ENCODE results near the gene NKAPD1.

NKAPD1 gene

GRCh38 chr11:112113539-112114457 lies 39.7 kb downstream of the NKAPD1 start:
- peak; percentile 8 for DNase-seq (ENCODE audit: low read depth, low spot score)
- no peak overlapping the region for H3K9ac ChIP-seq (ENCODE audit: insufficient read length, low read depth)
- TF ChIP-seq SUZ12 (IDR thresholded peaks at IDR 0.05; ENCODE audit: extremely low read depth, insufficient read depth, insufficient read length) (no peak), ZNF274 (IDR thresholded peaks at IDR 0.05; ENCODE audit: low read depth, low read length) (no peak), YY1 (IDR thresholded peaks at IDR 0.05; ENCODE audit: insufficient read depth, insufficient read length) (no peak)

DNA sequence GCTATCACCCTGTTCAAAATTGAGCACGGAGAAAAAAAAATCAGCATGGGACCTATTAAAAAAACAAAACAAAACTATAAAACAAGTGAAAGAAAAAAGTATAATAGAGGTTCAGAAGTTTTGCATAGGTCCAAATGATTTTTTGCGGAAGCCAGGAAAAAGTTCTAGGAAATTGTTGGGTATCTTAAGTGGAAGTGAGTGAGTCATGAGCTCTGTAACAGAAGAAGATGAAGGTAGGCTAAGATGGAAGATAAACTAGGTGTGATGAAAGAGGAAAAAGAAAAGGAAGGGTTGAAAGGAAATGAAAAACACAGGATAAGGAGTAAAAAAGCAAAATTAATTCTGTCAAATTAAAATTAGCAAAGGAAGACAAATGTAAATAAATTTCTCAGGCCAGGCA lies 40.4 kb downstream of the NKAPD1 start:
- no peaks in the 10 kb centered on the region for H3K4me1 ChIP-seq (ENCODE audit: insufficient read depth, insufficient read length)
- no peaks in the 10 kb centered on the region for H3K27me3 ChIP-seq (ENCODE audit: insufficient read depth, insufficient read length)
- no peak overlapping the region for H3K9ac ChIP-seq (ENCODE audit: insufficient read length, low read depth)
- no peak for DNase-seq (ENCODE audit: low read depth, low spot score)
- H3K4me3 ChIP-seq (ENCODE audit: insufficient read length, low read depth) = no peak overlapping the region
- no peaks in the 10 kb centered on the region for H3K36me3 ChIP-seq (ENCODE audit: insufficient read depth, insufficient read length, low read length)
- no peak for TF ChIP-seq ZNF274 (IDR thresholded peaks at IDR 0.05; ENCODE audit: low read depth, low read length)
- TF ChIP-seq SUZ12 (IDR thresholded peaks at IDR 0.05; ENCODE audit: extremely low read depth, insufficient read depth, insufficient read length) = no peak
- TF ChIP-seq YY1 (IDR thresholded peaks at IDR 0.05; ENCODE audit: insufficient read depth, insufficient read length) = no peak
- no peaks in the 10 kb centered on the region for H3K9me3 ChIP-seq (ENCODE audit: insufficient read depth, low read length)

More at GRCh38 chr11:112113539-112114457, 39.7 kb downstream of the NKAPD1 start:
- Histone ChIP-seq H3K4me3 (ENCODE audit: insufficient read length, low read depth) (no peak overlapping the region), H3K27me3 (ENCODE audit: insufficient read depth, insufficient read length) (no peaks in the 10 kb centered on the region), H3K9me3 (ENCODE audit: insufficient read depth, low read length) (no peaks in the 10 kb centered on the region), H3K4me1 (ENCODE audit: insufficient read depth, insufficient read length) (no peaks in the 10 kb centered on the region), H3K36me3 (ENCODE audit: insufficient read depth, insufficient read length, low read length) (no peaks in the 10 kb centered on the region)

DNA sequence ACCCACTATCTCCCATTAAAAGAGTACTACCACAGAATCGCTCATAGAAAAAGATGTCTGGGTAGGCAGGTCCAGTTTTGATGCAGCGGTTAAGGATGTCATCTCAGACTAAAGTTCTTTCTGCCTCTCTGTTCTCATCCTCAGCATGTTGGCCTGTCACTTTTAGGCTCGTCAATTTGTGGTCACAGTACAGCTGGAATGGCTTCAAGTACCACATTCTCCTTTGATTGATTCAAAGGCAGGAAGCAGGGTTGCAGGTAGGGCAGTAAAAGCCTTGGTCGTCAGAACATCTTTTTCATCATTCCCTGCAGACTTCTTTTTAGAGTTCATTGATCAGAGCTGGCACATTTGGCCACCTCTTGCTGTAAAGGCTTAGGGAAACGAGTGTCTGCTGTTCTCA lies 41.3 kb downstream of the NKAPD1 start:
- no peak for TF ChIP-seq ZNF274 (IDR thresholded peaks at IDR 0.05; ENCODE audit: low read depth, low read length)
- DNase-seq (ENCODE audit: low read depth, low spot score) = no peak
- Histone ChIP-seq H3K9me3 (ENCODE audit: insufficient read depth, low read length) (no peaks in the 10 kb centered on the region), H3K27me3 (ENCODE audit: insufficient read depth, insufficient read length) (no peaks in the 10 kb centered on the region), H3K36me3 (ENCODE audit: insufficient read depth, insufficient read length, low read length) (no peaks in the 10 kb centered on the region), H3K9ac (ENCODE audit: insufficient read length, low read depth) (no peak overlapping the region), H3K4me1 (ENCODE audit: insufficient read depth, insufficient read length) (no peaks in the 10 kb centered on the region), H3K4me3 (ENCODE audit: insufficient read length, low read depth) (no peak overlapping the region)

- no peak overlapping the region for H3K9ac ChIP-seq (ENCODE audit: insufficient read length, low read depth)
- no peak for DNase-seq (ENCODE audit: low read depth, low spot score)
- H3K4me3 ChIP-seq (ENCODE audit: insufficient read length, low read depth) = no peak overlapping the region
- no peaks in the 10 kb centered on the region for H3K9me3 ChIP-seq (ENCODE audit: insufficient read depth, low read length)
- no peaks in the 10 kb centered on the region for H3K4me1 ChIP-seq (ENCODE audit: insufficient read depth, insufficient read length)
- H3K27me3 ChIP-seq (ENCODE audit: insufficient read depth, insufficient read length) = no peaks in the 10 kb centered on the region
- no peaks in the 10 kb centered on the region for H3K36me3 ChIP-seq (ENCODE audit: insufficient read depth, insufficient read length, low read length)
- no peak for TF ChIP-seq ZNF274 (IDR thresholded peaks at IDR 0.05; ENCODE audit: low read depth, low read length)
- no peak for TF ChIP-seq YY1 (IDR thresholded peaks at IDR 0.05; ENCODE audit: insufficient read depth, insufficient read length)
- no peak for TF ChIP-seq SUZ12 (IDR thresholded peaks at IDR 0.05; ENCODE audit: extremely low read depth, insufficient read depth, insufficient read length)
These were observed 44.1 kb downstream of the NKAPD1 start for GRCh38 chr11:112118176-112118575.

DNA sequence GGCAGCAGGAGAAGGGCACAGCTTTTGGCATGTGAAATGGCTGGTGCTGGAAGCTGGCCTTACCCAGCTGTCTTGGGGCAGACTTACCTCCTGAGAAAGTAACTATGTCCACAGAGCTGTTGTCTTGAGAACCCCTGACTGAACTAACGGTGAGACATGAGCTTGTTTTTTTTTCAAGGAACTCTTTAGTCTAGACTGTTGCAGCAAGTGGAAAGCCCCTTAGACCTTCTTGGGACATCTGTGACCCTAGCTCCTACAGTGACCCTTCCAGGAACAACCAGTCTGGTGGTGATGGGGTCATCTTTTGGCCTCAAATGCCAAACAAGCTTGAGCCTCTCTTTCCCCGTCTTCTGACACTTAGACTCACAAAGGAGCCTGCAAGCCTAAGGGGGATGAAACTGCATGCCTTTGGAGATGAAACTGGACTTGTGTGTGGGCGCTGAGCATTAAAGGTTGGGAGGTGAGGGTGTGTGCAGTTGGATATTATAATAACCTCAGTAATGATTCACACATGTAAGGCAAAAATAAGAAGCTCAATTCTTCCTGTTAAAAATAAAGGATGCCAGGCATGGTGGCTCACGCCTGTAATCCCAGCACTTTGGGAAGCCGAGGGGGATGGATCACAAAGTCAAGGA lies 48.0 kb downstream of the NKAPD1 start:
- H3K4me3 ChIP-seq (ENCODE audit: insufficient read length, low read depth) = no peak overlapping the region
- H3K4me1 ChIP-seq (ENCODE audit: insufficient read depth, insufficient read length) = no peaks in the 10 kb centered on the region
- H3K36me3 ChIP-seq (ENCODE audit: insufficient read depth, insufficient read length, low read length) = no peaks in the 10 kb centered on the region
- no peak overlapping the region for H3K9ac ChIP-seq (ENCODE audit: insufficient read length, low read depth)
- no peaks in the 10 kb centered on the region for H3K9me3 ChIP-seq (ENCODE audit: insufficient read depth, low read length)
- no peak for TF ChIP-seq YY1 (IDR thresholded peaks at IDR 0.05; ENCODE audit: insufficient read depth, insufficient read length)
- no peak for TF ChIP-seq SUZ12 (IDR thresholded peaks at IDR 0.05; ENCODE audit: extremely low read depth, insufficient read depth, insufficient read length)
- TF ChIP-seq ZNF274 (IDR thresholded peaks at IDR 0.05; ENCODE audit: low read depth, low read length) = no peak
- DNase-seq (ENCODE audit: low read depth, low spot score) = no peak
- no peaks in the 10 kb centered on the region for H3K27me3 ChIP-seq (ENCODE audit: insufficient read depth, insufficient read length)

DNA sequence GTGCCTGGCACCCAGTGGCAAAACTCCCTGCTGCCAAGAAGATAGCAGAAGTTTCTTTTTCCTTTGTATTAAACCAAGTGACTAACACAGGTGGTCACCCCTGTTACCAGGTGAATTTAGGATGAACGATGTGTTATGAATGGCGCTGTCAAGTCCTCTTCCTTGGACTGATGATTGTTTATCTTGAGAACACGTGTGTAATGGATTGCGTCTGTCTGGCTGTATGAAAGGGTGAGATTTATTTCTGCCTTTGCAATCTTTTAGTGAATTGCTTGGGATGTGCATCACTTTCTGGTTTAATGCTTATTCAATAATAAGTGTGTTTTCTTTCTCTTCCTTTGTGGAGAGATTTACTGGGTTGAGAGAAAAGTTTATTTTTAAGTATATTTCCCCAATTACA lies 49.0 kb downstream of the NKAPD1 start:
- no peak for DNase-seq (ENCODE audit: low read depth, low spot score)
- no peaks in the 10 kb centered on the region for H3K27me3 ChIP-seq (ENCODE audit: insufficient read depth, insufficient read length)
- H3K4me3 ChIP-seq (ENCODE audit: insufficient read length, low read depth) = no peak overlapping the region
- no peaks in the 10 kb centered on the region for H3K4me1 ChIP-seq (ENCODE audit: insufficient read depth, insufficient read length)
- TF ChIP-seq YY1 (IDR thresholded peaks at IDR 0.05; ENCODE audit: insufficient read depth, insufficient read length) = no peak
- TF ChIP-seq SUZ12 (IDR thresholded peaks at IDR 0.05; ENCODE audit: extremely low read depth, insufficient read depth, insufficient read length) = no peak
- no peak for TF ChIP-seq ZNF274 (IDR thresholded peaks at IDR 0.05; ENCODE audit: low read depth, low read length)
- no peaks in the 10 kb centered on the region for H3K36me3 ChIP-seq (ENCODE audit: insufficient read depth, insufficient read length, low read length)
- H3K9me3 ChIP-seq (ENCODE audit: insufficient read depth, low read length) = no peaks in the 10 kb centered on the region
- H3K9ac ChIP-seq (ENCODE audit: insufficient read length, low read depth) = no peak overlapping the region

- no peaks in the 10 kb centered on the region for H3K9me3 ChIP-seq (ENCODE audit: insufficient read depth, low read length)
- DNase-seq (ENCODE audit: low read depth, low spot score) = no peak
- no peaks in the 10 kb centered on the region for H3K4me1 ChIP-seq (ENCODE audit: insufficient read depth, insufficient read length)
- H3K36me3 ChIP-seq (ENCODE audit: insufficient read depth, insufficient read length, low read length) = no peaks in the 10 kb centered on the region
- H3K27me3 ChIP-seq (ENCODE audit: insufficient read depth, insufficient read length) = no peaks in the 10 kb centered on the region
- H3K4me3 ChIP-seq (ENCODE audit: insufficient read length, low read depth) = no peak overlapping the region
- no peak for TF ChIP-seq YY1 (IDR thresholded peaks at IDR 0.05; ENCODE audit: insufficient read depth, insufficient read length)
- TF ChIP-seq ZNF274 (IDR thresholded peaks at IDR 0.05; ENCODE audit: low read depth, low read length) = no peak
- no peak for TF ChIP-seq SUZ12 (IDR thresholded peaks at IDR 0.05; ENCODE audit: extremely low read depth, insufficient read depth, insufficient read length)
- H3K9ac ChIP-seq (ENCODE audit: insufficient read length, low read depth) = no peak overlapping the region
These were observed 53.0 kb downstream of the NKAPD1 start for GRCh38 chr11:112127056-112127455.

Data from NT2/D1 (cell line).